Measurements from ENCODE around the gene RSBN1L.
A peak's percentile ranks its signal among the peaks of the same experiment; 100 is the strongest.
"Not testable (repeated sequence)": the region's sequence is repeated elsewhere in the genome, so short reads cannot be mapped to it uniquely, and the experiment has no call there.

The RSBN1L gene

GRCh38 chr7:77778535-77778934 is 82.3 kb downstream of the RSBN1L start:
- DNase-seq = no peak

GRCh38 chr7:77782383-77782782 is 86.1 kb downstream of the RSBN1L start:
- DNase-seq = no peak

- DNase-seq = no peak
These were observed 86.9 kb downstream of the RSBN1L start for GRCh38 chr7:77783111-77783510.

- no peak for DNase-seq
These were observed 87.3 kb downstream of the RSBN1L start for GRCh38 chr7:77783545-77783944.

- not testable (repeated sequence) for DNase-seq
These were observed 88.2 kb downstream of the RSBN1L start for GRCh38 chr7:77784426-77784825.

- no peak for DNase-seq
These were observed 89.8 kb downstream of the RSBN1L start for GRCh38 chr7:77786018-77786417.

GRCh38 chr7:77786741-77787140 is 90.5 kb downstream of the RSBN1L start:
- DNase-seq = no peak

- no peak for DNase-seq
These were observed 92.2 kb downstream of the RSBN1L start for GRCh38 chr7:77788327-77788902.

GRCh38 chr7:77791336-77791735 is 95.1 kb downstream of the RSBN1L start:
- no peak for DNase-seq

- DNase-seq = no peak
These were observed 95.7 kb downstream of the RSBN1L start for GRCh38 chr7:77791956-77792355.

GRCh38 chr7:77794000-77794399 is 97.7 kb downstream of the RSBN1L start:
- DNase-seq = no peak

GRCh38 chr7:77796109-77796508 is 99.8 kb downstream of the RSBN1L start:
- DNase-seq = no peak

GRCh38 chr7:77796960-77797359 is 100.7 kb downstream of the RSBN1L start:
- no peak for DNase-seq

- DNase-seq = peak in 1 of 2 donors; percentile 11
These were observed 101.6 kb downstream of the RSBN1L start for GRCh38 chr7:77797734-77798393.

- peak; percentile 95 to 96 for DNase-seq
These were observed 102.3 kb downstream of the RSBN1L start, which contains the start of the genes PHTF2 and TMEM60 for GRCh38 chr7:77798394-77799077. PHTF2 (plus strand) TSS chr7:77798773. TMEM60 (minus strand) TSS chr7:77798434; CDS start chr7:77794373, 4,061 bp downstream.

GRCh38 chr7:77799078-77799964 is 103.1 kb downstream of the RSBN1L start:
- DNase-seq = peak in 1 of 2 donors; percentile 32

GRCh38 chr7:77800158-77800557 is 103.9 kb downstream of the RSBN1L start:
- no peak for DNase-seq

- no peak for DNase-seq
These were observed 104.5 kb downstream of the RSBN1L start for GRCh38 chr7:77800730-77801129.

- peak in 1 of 2 donors; percentile 61 for DNase-seq
These were observed 106.5 kb downstream of the RSBN1L start for GRCh38 chr7:77802557-77803405.

- no peak for DNase-seq
These were observed 110.2 kb downstream of the RSBN1L start for GRCh38 chr7:77806425-77806824.

- no peak for DNase-seq
These were observed 112.3 kb downstream of the RSBN1L start for GRCh38 chr7:77808517-77808916.

Data from CD4-positive, alpha-beta T cell treated with Interleukin-4 for 1 hour (primary cell).